WTC11 (cell line): ENCODE data around the gene DNAAF3. TPM values are rescaled to one million over a fixed set of nuclear protein-coding genes. Genes with fewer than 3 reads are reported as not detected.

ENCODE experiments used
- ATAC-seq: fragments of 200-7000 bp; cut with Tn5 transposase; 2 replicates; pipeline ENCODE4 v1.10.0; 2021; ENCODE audit warnings: mild to moderate bottlenecking, moderate library complexity
- CTCF ChIA-PET: fragments of 300-600 bp; sonication (Branson Sonifier 250); formaldehyde crosslinking; loops from one replicate; lab custom pipeline; 2021; ENCODE audit warnings: antibody characterized with exemption; lab: Charles Lee
- POLR2A ChIA-PET: fragments of 350-600 bp; sonication (Branson Sonifier 250); formaldehyde crosslinking; loops from one replicate; lab custom pipeline; 2021; ENCODE audit warnings: antibody characterized with exemption; lab: Charles Lee
- DNase-seq: peaks from one replicate; pipeline ENCODE4 v3.0.0; 2021; ENCODE audit warnings: low spot score
- H3K27ac Mint-ChIP-seq: 2 replicates; pipeline ENCODE4 v1.8.0; 2021; ENCODE audit warnings: mixed read lengths
- H3K27me3 Mint-ChIP-seq: 2 replicates; pipeline ENCODE4 v1.8.0; 2021; ENCODE audit warnings: low read depth, mild to moderate bottlenecking, moderate library complexity, mixed read lengths
- H3K36me3 Mint-ChIP-seq: 2 replicates; pipeline ENCODE4 v1.8.0; 2021; ENCODE audit warnings: mixed read lengths
- H3K4me1 Mint-ChIP-seq: 2 replicates; pipeline ENCODE4 v1.8.0; 2022; ENCODE audit warnings: mixed read lengths
- H3K4me3 Mint-ChIP-seq: 2 replicates; pipeline ENCODE4 v1.8.0; 2021; ENCODE audit warnings: mild to moderate bottlenecking, moderate library complexity, mixed read lengths
- H3K9me3 Mint-ChIP-seq: 2 replicates; pipeline ENCODE4 v1.8.0; 2021; ENCODE audit warnings: mixed read lengths
- CREB1 ChIP-seq: sonication (generic); formaldehyde crosslinking; IDR thresholded peaks from 2 replicates; pipeline ENCODE4 v1.8.0; 2023; ENCODE audit warnings: mild to moderate bottlenecking, missing genetic modification reagents
- CTCF ChIP-seq: fragments of 200-600 bp; IDR thresholded peaks from 2 replicates; pipeline ENCODE4 v1.8.0; 2022; ENCODE audit warnings: antibody characterized with exemption
- E2F1 ChIP-seq: sonication (generic); formaldehyde crosslinking; IDR thresholded peaks from 2 replicates; pipeline ENCODE4 v1.8.0; 2022; ENCODE audit warnings: mild to moderate bottlenecking, missing genetic modification reagents
- EMX1 ChIP-seq: fragments of 250-450 bp; sonication (Bioruptor Pico); IDR thresholded peaks from 2 replicates; pipeline ENCODE4 v1.8.0; 2021; ENCODE audit warnings: mild to moderate bottlenecking
- ERG ChIP-seq: fragments of 250-450 bp; sonication (Bioruptor Pico); IDR thresholded peaks from 2 replicates; pipeline ENCODE4 v1.8.0; 2021; ENCODE audit warnings: mild to moderate bottlenecking
- ETV6 ChIP-seq: sonication (generic); formaldehyde crosslinking; IDR thresholded peaks from 2 replicates; pipeline ENCODE4 v1.8.1; 2022; ENCODE audit warnings: mild to moderate bottlenecking, missing genetic modification reagents
- GRHL2 ChIP-seq: fragments of 250-450 bp; sonication (Bioruptor Pico); IDR thresholded peaks from 2 replicates; pipeline ENCODE4 v1.8.0; 2022; ENCODE audit warnings: mild to moderate bottlenecking, moderate library complexity; ENCODE audit not compliant: insufficient replicate concordance, severe bottlenecking
- MAX ChIP-seq: sonication (generic); formaldehyde crosslinking; IDR thresholded peaks from 2 replicates; pipeline ENCODE4 v1.8.0; 2022; ENCODE audit warnings: mild to moderate bottlenecking, missing genetic modification reagents
- NFYB ChIP-seq: sonication (generic); formaldehyde crosslinking; conservative IDR thresholded peaks from 2 replicates; pipeline ENCODE4 v1.8.0; 2022; ENCODE audit warnings: low read depth, missing genetic modification reagents
- PRDM15 ChIP-seq: sonication (generic); formaldehyde crosslinking; IDR thresholded peaks from 2 replicates; pipeline ENCODE4 v1.8.0; 2022; ENCODE audit warnings: missing genetic modification reagents
- SMAD4 ChIP-seq: sonication (generic); formaldehyde crosslinking; IDR thresholded peaks from 2 replicates; pipeline ENCODE4 v1.8.0; 2022; ENCODE audit warnings: mild to moderate bottlenecking, missing genetic modification reagents
- SOX15 ChIP-seq: fragments of 250-450 bp; sonication (Bioruptor Pico); IDR thresholded peaks from 2 replicates; pipeline ENCODE4 v1.9.0; 2021; ENCODE audit warnings: mild to moderate bottlenecking
- SP1 ChIP-seq: sonication (generic); formaldehyde crosslinking; conservative IDR thresholded peaks from 2 replicates; pipeline ENCODE4 v1.8.1; 2022; ENCODE audit warnings: missing genetic modification reagents
- TCF7 ChIP-seq: sonication (generic); formaldehyde crosslinking; IDR thresholded peaks from 2 replicates; pipeline ENCODE4 v1.8.0; 2022; ENCODE audit warnings: mild to moderate bottlenecking, low read depth, missing genetic modification reagents, moderate library complexity
- TEAD1 ChIP-seq: sonication (generic); formaldehyde crosslinking; IDR thresholded peaks from 2 replicates; pipeline ENCODE4 v1.8.0; 2022; ENCODE audit warnings: mild to moderate bottlenecking, missing genetic modification reagents
- USF1 ChIP-seq: sonication (generic); formaldehyde crosslinking; IDR thresholded peaks from 2 replicates; pipeline ENCODE4 v1.8.0; 2022; ENCODE audit warnings: mild to moderate bottlenecking, missing genetic modification reagents
- ZBTB43 ChIP-seq: sonication (generic); formaldehyde crosslinking; IDR thresholded peaks from 2 replicates; pipeline ENCODE4 v1.8.1; 2023; ENCODE audit warnings: mild to moderate bottlenecking, missing genetic modification reagents
- ZNF232 ChIP-seq: sonication (generic); formaldehyde crosslinking; IDR thresholded peaks from 2 replicates; pipeline ENCODE4 v1.8.0; 2022; ENCODE audit warnings: mild to moderate bottlenecking, missing genetic modification reagents
- ZNF281 ChIP-seq: sonication (generic); formaldehyde crosslinking; IDR thresholded peaks from 2 replicates; pipeline ENCODE4 v1.8.0; 2023; ENCODE audit warnings: mild to moderate bottlenecking, missing genetic modification reagents
- ZNF416 ChIP-seq: fragments of 250-450 bp; sonication (Bioruptor Pico); IDR thresholded peaks from 2 replicates; pipeline ENCODE4 v1.9.0; 2021; ENCODE audit warnings: mild to moderate bottlenecking, inconsistent platforms
- total RNA-seq: library from RNA; stranded (reverse); gene quantifications from 3 replicates; pipeline ENCODE4 v1.2.3, GENCODE V29; 2021

The DNAAF3 gene
- total RNA-seq, 1 experiment from 2014 or later, result 4.0 TPM

GRCh38 chr19:55131421-55131820, 35.0 kb downstream of the DNAAF3 start:
- POLR2A ChIA-PET, result no interaction called here
- no peak for ATAC-seq
- H3K4me3 Mint-ChIP-seq, result no peak overlapping the region

GRCh38 chr19:55119053-55119452, 47.4 kb downstream of the DNAAF3 start:
- no peak for TF ChIP-seq E2F1
- TF ChIP-seq TEAD1 (CRISPR knock-in tag), result no peak
- TF ChIP-seq GRHL2 (CRISPR knock-in tag), result no peak
- TF ChIP-seq ZNF416 (CRISPR knock-in tag), result no peak
- no peak for TF ChIP-seq ETV6 (CRISPR knock-in tag)
- TF ChIP-seq SMAD4, result no peak
- TF ChIP-seq ERG, result no peak
- TF ChIP-seq PRDM15, result no peak
- no peak for TF ChIP-seq SOX15
- TF ChIP-seq USF1 (CRISPR knock-in tag), result no peak
- no peak for TF ChIP-seq TCF7
- TF ChIP-seq SP1 (CRISPR knock-in tag), result no peak
- TF ChIP-seq ZNF232 (CRISPR knock-in tag), result no peak
- no peak for TF ChIP-seq EMX1 (CRISPR knock-in tag)
- TF ChIP-seq CREB1, result no peak
- no peak for TF ChIP-seq MAX
- TF ChIP-seq ZNF281 (CRISPR knock-in tag), result no peak
- no peak for TF ChIP-seq CTCF
- no peak for TF ChIP-seq NFYB (CRISPR knock-in tag)
- ChIA-PET CTCF (interaction anchor here (0.6 to 4.3 kb wide), 13 partner anchors 14 to 513 kb away, joined by 3 to 28 read pairs (median 7); partner anchors contain the start of genes DNAAF3 and KMT5C), POLR2A (interaction anchor here (0.5 to 1.1 kb wide), 3 partner anchors 28 to 218 kb away, joined by 3 to 5 read pairs (median 4); no protein-coding TSS in a partner anchor)
- Mint-ChIP-seq H3K4me1 (peaks cover 30% of the 10 kb centered on the region), H3K36me3 (no peaks in the 10 kb centered on the region), H3K27me3 (peaks cover 34% of the 10 kb centered on the region), H3K9me3 (no peaks in the 10 kb centered on the region), H3K4me3 (peak overlapping the region; percentile 97), H3K27ac (peak overlapping the region; percentile 97)
- ATAC-seq (no peak), DNase-seq (no peak)

More at GRCh38 chr19:55131421-55131820, 35.0 kb downstream of the DNAAF3 start:
- TF ChIP-seq ZBTB43 (CRISPR knock-in tag), result no peak
- Mint-ChIP-seq H3K9me3 (no peaks in the 10 kb centered on the region), H3K36me3 (peaks cover 3% of the 10 kb centered on the region; the same call in 1 of the 2 replicates), H3K4me1 (peaks cover 23% of the 10 kb centered on the region), H3K27ac (no peak overlapping the region), H3K27me3 (peaks cover 14% of the 10 kb centered on the region)
- CTCF ChIA-PET, result interaction anchor here (1.6 to 3.6 kb wide), 2 partner anchors 10 to 250 kb away, joined by 8 to 26 read pairs; no protein-coding TSS in a partner anchor
- no peak for DNase-seq
